ENCODE measurements around the gene SPRED3. TPM values are rescaled to one million over a fixed set of nuclear protein-coding genes. Genes with fewer than 3 reads are reported as not detected.

The SPRED3 gene
- total and polyA plus RNA-seq, 9 of the 15 experiments (the other 6 are each of a cell fraction or from before 2014, with no cell fraction given), result 0.05 to 1.3 (median 0.36) TPM

DNA sequence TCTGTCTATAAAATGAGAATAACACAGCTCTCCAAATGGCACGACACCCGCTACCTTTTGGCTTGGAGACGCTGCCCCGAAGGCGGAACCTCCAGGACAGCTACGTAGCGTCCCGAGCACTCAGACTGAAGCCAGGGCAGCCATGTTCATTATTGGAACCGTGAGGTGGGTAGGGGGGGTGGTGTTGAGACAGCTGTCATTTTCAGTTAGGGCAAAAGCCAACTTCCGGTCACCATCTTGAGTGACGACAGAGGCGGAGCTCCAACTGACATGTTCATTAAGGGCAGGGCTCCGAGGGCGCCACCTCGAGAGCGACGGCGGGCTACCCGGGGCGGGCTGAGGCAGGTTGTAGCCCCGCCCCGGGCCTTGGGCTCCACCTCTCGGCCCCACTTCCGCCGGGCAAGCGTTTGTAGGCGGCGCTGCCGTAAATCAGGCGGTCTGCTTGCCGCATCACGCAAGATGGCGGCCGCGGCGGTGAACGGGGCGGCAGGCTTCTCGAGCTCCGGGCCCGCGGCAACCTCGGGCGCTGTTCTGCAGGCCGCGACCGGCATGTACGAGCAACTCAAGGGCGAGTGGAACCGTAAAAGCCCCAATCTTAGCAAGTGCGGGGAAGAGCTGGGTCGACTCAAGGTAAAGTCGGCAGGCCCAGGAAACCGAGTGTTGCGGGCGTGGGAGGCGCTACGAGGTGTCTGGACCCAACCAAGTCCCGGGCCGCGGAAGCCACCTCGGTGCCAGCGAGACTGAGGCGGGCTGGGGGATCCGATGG lies 14.0 kb upstream of the SPRED3 start, which contains the start of gene PSMD8 (continued):
- TF ChIP-seq, protein P1, sequence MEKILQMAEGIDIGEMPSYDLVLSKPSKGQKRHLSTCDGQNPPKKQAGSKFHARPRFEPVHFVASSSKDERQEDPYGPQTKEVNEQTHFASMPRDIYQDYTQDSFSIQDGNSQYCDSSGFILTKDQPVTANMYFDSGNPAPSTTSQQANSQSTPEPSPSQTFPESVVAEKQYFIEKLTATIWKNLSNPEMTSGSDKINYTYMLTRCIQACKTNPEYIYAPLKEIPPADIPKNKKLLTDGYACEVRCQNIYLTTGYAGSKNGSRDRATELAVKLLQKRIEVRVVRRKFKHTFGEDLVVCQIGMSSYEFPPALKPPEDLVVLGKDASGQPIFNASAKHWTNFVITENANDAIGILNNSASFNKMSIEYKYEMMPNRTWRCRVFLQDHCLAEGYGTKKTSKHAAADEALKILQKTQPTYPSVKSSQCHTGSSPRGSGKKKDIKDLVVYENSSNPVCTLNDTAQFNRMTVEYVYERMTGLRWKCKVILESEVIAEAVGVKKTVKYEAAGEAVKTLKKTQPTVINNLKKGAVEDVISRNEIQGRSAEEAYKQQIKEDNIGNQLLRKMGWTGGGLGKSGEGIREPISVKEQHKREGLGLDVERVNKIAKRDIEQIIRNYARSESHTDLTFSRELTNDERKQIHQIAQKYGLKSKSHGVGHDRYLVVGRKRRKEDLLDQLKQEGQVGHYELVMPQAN (IDR thresholded peaks at IDR 0.05; ENCODE audit: borderline replicate concordance), result peak; percentile 90
- TF ChIP-seq BRD4 (IDR thresholded peaks at IDR 0.05), result peak; percentile 88; the same call in 1 of the 2 replicates
- TF ChIP-seq FOXP1 (CRISPR knock-in tag; IDR thresholded peaks at IDR 0.05), result peak; percentile 62; the same call in 1 of the 2 replicates
- peak; percentile 99 for TF ChIP-seq TAF1 (IDR thresholded peaks at IDR 0.05; ENCODE audit: control insufficient read depth, extremely low read depth, insufficient read depth, low read length, severe bottlenecking)
- peak; percentile 96 for TF ChIP-seq MEIS2 (IDR thresholded peaks at IDR 0.05; ENCODE audit: partially characterized antibody)
- TF ChIP-seq ASH1L (IDR thresholded peaks at IDR 0.05; ENCODE audit: borderline replicate concordance, low read depth, partially characterized antibody), result peak; percentile 29
- TF ChIP-seq, protein P2, sequence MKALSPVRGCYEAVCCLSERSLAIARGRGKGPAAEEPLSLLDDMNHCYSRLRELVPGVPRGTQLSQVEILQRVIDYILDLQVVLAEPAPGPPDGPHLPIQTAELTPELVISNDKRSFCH (CRISPR knock-in tag; IDR thresholded peaks at IDR 0.05), result no peak
- TF ChIP-seq, protein P2 (tag; IDR thresholded peaks at IDR 0.05), result peak; percentile 78
- no peak for TF ChIP-seq LARP7 (IDR thresholded peaks at IDR 0.05)
- peak; percentile 70 for TF ChIP-seq BCOR (IDR thresholded peaks at IDR 0.05)
- TF ChIP-seq PHF8 (IDR thresholded peaks at IDR 0.05; ENCODE audit: borderline replicate concordance, low read length), result peak; percentile 98
- no peak for TF ChIP-seq MTF1 (CRISPR knock-in tag; IDR thresholded peaks at IDR 0.05; ENCODE audit: borderline replicate concordance)
- TF ChIP-seq TARDBP (IDR thresholded peaks at IDR 0.05), result peak; percentile 74; the same call in 1 of the 2 replicates
- TF ChIP-seq, protein P3, sequence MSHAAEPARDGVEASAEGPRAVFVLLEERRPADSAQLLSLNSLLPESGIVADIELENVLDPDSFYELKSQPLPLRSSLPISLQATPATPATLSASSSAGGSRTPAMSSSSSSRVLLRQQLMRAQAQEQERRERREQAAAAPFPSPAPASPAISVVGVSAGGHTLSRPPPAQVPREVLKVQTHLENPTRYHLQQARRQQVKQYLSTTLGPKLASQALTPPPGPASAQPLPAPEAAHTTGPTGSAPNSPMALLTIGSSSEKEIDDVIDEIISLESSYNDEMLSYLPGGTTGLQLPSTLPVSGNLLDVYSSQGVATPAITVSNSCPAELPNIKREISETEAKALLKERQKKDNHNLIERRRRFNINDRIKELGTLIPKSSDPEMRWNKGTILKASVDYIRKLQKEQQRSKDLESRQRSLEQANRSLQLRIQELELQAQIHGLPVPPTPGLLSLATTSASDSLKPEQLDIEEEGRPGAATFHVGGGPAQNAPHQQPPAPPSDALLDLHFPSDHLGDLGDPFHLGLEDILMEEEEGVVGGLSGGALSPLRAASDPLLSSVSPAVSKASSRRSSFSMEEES (CRISPR knock-in tag; IDR thresholded peaks at IDR 0.05), result no peak
- peak; percentile 73; the same call in 1 of the 2 replicates for TF ChIP-seq ZBTB1 (CRISPR knock-in tag; IDR thresholded peaks at IDR 0.05; ENCODE audit: borderline replicate concordance, low read depth)
- peak; percentile 46; the same call in 1 of the 2 replicates for TF ChIP-seq PHB (CRISPR knock-in tag; IDR thresholded peaks at IDR 0.05)
- peak; percentile 86 for TF ChIP-seq TCF7 (IDR thresholded peaks at IDR 0.05; ENCODE audit: borderline replicate concordance)
- peak in 1 of 2 experiments; percentile 87; a peak in 2 of 4 replicates for TF ChIP-seq SRF (CRISPR knock-in tag; IDR thresholded peaks at IDR 0.05)
- TF ChIP-seq TAF9B (IDR thresholded peaks at IDR 0.05; ENCODE audit: partially characterized antibody), result peak; percentile 99
- TF ChIP-seq, protein P4, sequence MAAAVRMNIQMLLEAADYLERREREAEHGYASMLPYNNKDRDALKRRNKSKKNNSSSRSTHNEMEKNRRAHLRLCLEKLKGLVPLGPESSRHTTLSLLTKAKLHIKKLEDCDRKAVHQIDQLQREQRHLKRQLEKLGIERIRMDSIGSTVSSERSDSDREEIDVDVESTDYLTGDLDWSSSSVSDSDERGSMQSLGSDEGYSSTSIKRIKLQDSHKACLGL (CRISPR knock-in tag; IDR thresholded peaks at IDR 0.05; ENCODE audit: borderline replicate concordance, poor library complexity, severe bottlenecking), result no peak
- peak; percentile 84; the same call in 1 of the 2 replicates for TF ChIP-seq LCOR (CRISPR knock-in tag; IDR thresholded peaks at IDR 0.05)
- TF ChIP-seq CBFB (CRISPR knock-in tag; IDR thresholded peaks at IDR 0.05), result peak; percentile 50; the same call in 1 of the 2 replicates
- TF ChIP-seq KAT7 (CRISPR knock-in tag; IDR thresholded peaks at IDR 0.05; ENCODE audit: borderline replicate concordance), result peak; percentile 99
- peak; percentile 43 for TF ChIP-seq ZKSCAN1 (IDR thresholded peaks at IDR 0.05; ENCODE audit: low read depth, low read length)
